Stimulated activated naive CD8-positive, alpha-beta T cell treated with anti-CD3 and anti-CD28 coated beads, Interleukin-15, Interleukin-2, amounts not matched to agents 100 ng/mL and 50 ng/mL, for 24 hours (primary cell): Measurements from ENCODE around the gene C12orf60.
"Not testable (repeated sequence)": the region's sequence is repeated elsewhere in the genome, so short reads cannot be mapped to it uniquely, and the experiment has no call there.

ENCODE experiments used
- H3K27ac Mint-ChIP-seq: one replicate; pipeline ENCODE4 v1.8.0; 2021; ENCODE audit warnings: mild to moderate bottlenecking, mixed read lengths
- H3K27me3 Mint-ChIP-seq: one replicate; pipeline ENCODE4 v1.8.0; 2021; ENCODE audit warnings: mixed read lengths
- H3K36me3 Mint-ChIP-seq: one replicate; pipeline ENCODE4 v1.8.0; 2021; ENCODE audit warnings: low read depth, mixed read lengths
- H3K4me1 Mint-ChIP-seq: one replicate; pipeline ENCODE4 v1.8.0; 2021; ENCODE audit warnings: low read depth, mixed read lengths
- H3K4me3 Mint-ChIP-seq: one replicate; pipeline ENCODE4 v1.8.0; 2021; ENCODE audit warnings: mild to moderate bottlenecking, mixed read lengths
- H3K9me3 Mint-ChIP-seq: one replicate; pipeline ENCODE4 v1.8.0; 2021; ENCODE audit warnings: mixed read lengths

Gene C12orf60

GRCh38 chr12:14803011-14803829 lies at the start of gene C12orf60, which contains the start of gene WBP11:
Gene C12orf60 (plus strand): TSS chr12:14803670. CDS start chr12:14822936, 19,266 bp downstream.
Gene WBP11 (minus strand): TSS chr12:14803478. CDS start chr12:14801383, 2,095 bp downstream.
- Mint-ChIP-seq H3K27me3 (no peaks in the 10 kb centered on the region), H3K4me3 (no peak within 1 kb of the TSS), H3K27ac (no peak within 1 kb of the TSS), H3K4me1 (peaks cover 43% of the 10 kb centered on the region), H3K9me3 (no peaks in the 10 kb centered on the region), H3K36me3 (peaks cover 28% of the 10 kb centered on the region)

GRCh38 chr12:14756334-14757143 lies 46.9 kb upstream of the C12orf60 start:
- Mint-ChIP-seq H3K4me3 (no peak overlapping the region), H3K36me3 (peaks cover 31% of the 10 kb centered on the region), H3K9me3 (peaks cover 12% of the 10 kb centered on the region), H3K4me1 (peaks cover 14% of the 10 kb centered on the region), H3K27me3 (no peaks in the 10 kb centered on the region), H3K27ac (no peak overlapping the region)

GRCh38 chr12:14759711-14760280 lies 43.7 kb upstream of the C12orf60 start:
- Mint-ChIP-seq H3K9me3 (peaks cover 23% of the 10 kb centered on the region), H3K36me3 (peaks cover 55% of the 10 kb centered on the region), H3K4me1 (peaks cover 24% of the 10 kb centered on the region)
- not testable (repeated sequence) for H3K4me3 Mint-ChIP-seq, H3K27ac Mint-ChIP-seq, H3K27me3 Mint-ChIP-seq

- H3K4me3 Mint-ChIP-seq = no peak overlapping the region
- no peaks in the 10 kb centered on the region for H3K27me3 Mint-ChIP-seq
- no peak overlapping the region for H3K27ac Mint-ChIP-seq
- H3K4me1 Mint-ChIP-seq = peaks cover 42% of the 10 kb centered on the region
- H3K9me3 Mint-ChIP-seq = peaks cover 19% of the 10 kb centered on the region
- H3K36me3 Mint-ChIP-seq = peaks cover 79% of the 10 kb centered on the region
Measured at GRCh38 chr12:14765398-14765797, 38.1 kb upstream of the C12orf60 start.

GRCh38 chr12:14766020-14766419 lies 37.5 kb upstream of the C12orf60 start:
- not testable (repeated sequence) for H3K27me3 Mint-ChIP-seq, H3K4me3 Mint-ChIP-seq
- H3K27ac Mint-ChIP-seq = peak overlapping the region; percentile 51
- peaks cover 19% of the 10 kb centered on the region for H3K9me3 Mint-ChIP-seq
- peaks cover 45% of the 10 kb centered on the region for H3K4me1 Mint-ChIP-seq
- H3K36me3 Mint-ChIP-seq = peaks cover 80% of the 10 kb centered on the region

GRCh38 chr12:14766649-14767215 lies 36.7 kb upstream of the C12orf60 start:
- peaks cover 50% of the 10 kb centered on the region for H3K4me1 Mint-ChIP-seq
- peaks cover 17% of the 10 kb centered on the region for H3K9me3 Mint-ChIP-seq
- H3K27ac Mint-ChIP-seq = no peak overlapping the region
- peak overlapping the region; percentile 51 for H3K4me3 Mint-ChIP-seq
- H3K36me3 Mint-ChIP-seq = peaks cover 75% of the 10 kb centered on the region
- H3K27me3 Mint-ChIP-seq = no peaks in the 10 kb centered on the region

GRCh38 chr12:14767617-14768016 lies 35.9 kb upstream of the C12orf60 start:
- Mint-ChIP-seq H3K36me3 (peaks cover 66% of the 10 kb centered on the region), H3K4me3 (peak overlapping the region; percentile 51), H3K9me3 (peaks cover 9% of the 10 kb centered on the region), H3K4me1 (peaks cover 47% of the 10 kb centered on the region), H3K27me3 (no peaks in the 10 kb centered on the region), H3K27ac (no peak overlapping the region)

GRCh38 chr12:14768823-14769405 lies 34.6 kb upstream of the C12orf60 start:
- H3K27ac Mint-ChIP-seq = peak overlapping the region; percentile 99
- peaks cover 57% of the 10 kb centered on the region for H3K4me1 Mint-ChIP-seq
- peak overlapping the region; percentile 97 for H3K4me3 Mint-ChIP-seq
- H3K9me3 Mint-ChIP-seq = peaks cover 8% of the 10 kb centered on the region
- H3K27me3 Mint-ChIP-seq = no peaks in the 10 kb centered on the region
- H3K36me3 Mint-ChIP-seq = peaks cover 59% of the 10 kb centered on the region

GRCh38 chr12:14769466-14769968 lies 34.0 kb upstream of the C12orf60 start:
- peak overlapping the region; percentile 99 for H3K27ac Mint-ChIP-seq
- peaks cover 61% of the 10 kb centered on the region for H3K36me3 Mint-ChIP-seq
- H3K27me3 Mint-ChIP-seq = no peaks in the 10 kb centered on the region
- H3K4me3 Mint-ChIP-seq = peak overlapping the region; percentile 97
- H3K9me3 Mint-ChIP-seq = peaks cover 8% of the 10 kb centered on the region
- H3K4me1 Mint-ChIP-seq = peaks cover 63% of the 10 kb centered on the region

GRCh38 chr12:14769969-14770495 lies 33.4 kb upstream of the C12orf60 start:
- Mint-ChIP-seq H3K4me1 (peaks cover 67% of the 10 kb centered on the region), H3K27me3 (no peaks in the 10 kb centered on the region), H3K36me3 (peaks cover 56% of the 10 kb centered on the region), H3K9me3 (peaks cover 8% of the 10 kb centered on the region), H3K27ac (peak overlapping the region; percentile 99), H3K4me3 (peak overlapping the region; percentile 97)

GRCh38 chr12:14770496-14771461 lies 32.7 kb upstream of the C12orf60 start:
- peaks cover 74% of the 10 kb centered on the region for H3K4me1 Mint-ChIP-seq
- peak overlapping the region; percentile 97 for H3K4me3 Mint-ChIP-seq
- peaks cover 5% of the 10 kb centered on the region for H3K9me3 Mint-ChIP-seq
- H3K27ac Mint-ChIP-seq = peak overlapping the region; percentile 99
- H3K36me3 Mint-ChIP-seq = peaks cover 48% of the 10 kb centered on the region
- H3K27me3 Mint-ChIP-seq = no peaks in the 10 kb centered on the region

- Mint-ChIP-seq H3K27me3 (no peaks in the 10 kb centered on the region), H3K4me3 (peak overlapping the region; percentile 97), H3K27ac (peak overlapping the region; percentile 99), H3K9me3 (no peaks in the 10 kb centered on the region), H3K4me1 (peaks cover 75% of the 10 kb centered on the region), H3K36me3 (peaks cover 39% of the 10 kb centered on the region)
Measured at GRCh38 chr12:14771651-14772137, 31.8 kb upstream of the C12orf60 start.

GRCh38 chr12:14772946-14773345 lies 30.5 kb upstream of the C12orf60 start:
- H3K27me3 Mint-ChIP-seq = no peaks in the 10 kb centered on the region
- H3K4me1 Mint-ChIP-seq = peaks cover 63% of the 10 kb centered on the region
- peak overlapping the region; percentile 99 for H3K4me3 Mint-ChIP-seq
- H3K36me3 Mint-ChIP-seq = peaks cover 26% of the 10 kb centered on the region
- H3K9me3 Mint-ChIP-seq = no peaks in the 10 kb centered on the region
- no peak overlapping the region for H3K27ac Mint-ChIP-seq
